HG02678 (cell line): ENCODE measurements around the gene CA12.

Source experiments
- ATAC-seq: cut with Tn5 transposase; IDR thresholded peaks from one replicate; pipeline ENCODE4 v1.9.1; 2021; ENCODE audit warnings: mild to moderate bottlenecking, moderate library complexity; ENCODE audit not compliant: unreplicated experiment

CA12 gene

GRCh38 chr15:63276342-63277037, 105.2 kb downstream of the CA12 start:
- ATAC-seq = peak; percentile 4

DNA sequence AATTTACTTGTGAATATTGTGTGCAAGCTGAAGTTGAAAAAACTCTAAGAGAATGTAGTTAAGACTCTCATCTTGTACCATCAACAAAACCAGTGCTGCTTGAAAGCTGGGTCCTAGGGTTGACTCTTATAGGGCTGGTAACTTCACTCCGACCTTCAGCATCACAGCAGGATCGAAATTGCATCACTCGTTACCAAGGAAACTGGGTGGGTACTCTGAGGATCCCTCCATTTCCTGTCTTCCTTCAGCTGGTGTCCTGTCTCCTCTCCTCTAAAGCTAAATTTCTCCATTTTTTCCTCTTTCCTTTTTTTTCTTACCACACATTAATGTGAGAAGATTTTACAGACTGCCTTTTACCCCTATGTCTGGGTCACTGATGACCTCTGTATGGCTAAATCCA, 107.2 kb downstream of the CA12 start:
- no peak for ATAC-seq
